CD4-positive, alpha-beta T cell treated with Interleukin-1 beta for 1 hour (primary cell): Measurements from ENCODE around the gene LBX1.

Experiments used
- DNase-seq, 2 donors: peaks; one replicate each; pipeline ENCODE4 v3.0.0-alpha.2; 2020 to 2022

Gene LBX1, protein sequence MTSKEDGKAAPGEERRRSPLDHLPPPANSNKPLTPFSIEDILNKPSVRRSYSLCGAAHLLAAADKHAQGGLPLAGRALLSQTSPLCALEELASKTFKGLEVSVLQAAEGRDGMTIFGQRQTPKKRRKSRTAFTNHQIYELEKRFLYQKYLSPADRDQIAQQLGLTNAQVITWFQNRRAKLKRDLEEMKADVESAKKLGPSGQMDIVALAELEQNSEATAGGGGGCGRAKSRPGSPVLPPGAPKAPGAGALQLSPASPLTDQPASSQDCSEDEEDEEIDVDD

DNA sequence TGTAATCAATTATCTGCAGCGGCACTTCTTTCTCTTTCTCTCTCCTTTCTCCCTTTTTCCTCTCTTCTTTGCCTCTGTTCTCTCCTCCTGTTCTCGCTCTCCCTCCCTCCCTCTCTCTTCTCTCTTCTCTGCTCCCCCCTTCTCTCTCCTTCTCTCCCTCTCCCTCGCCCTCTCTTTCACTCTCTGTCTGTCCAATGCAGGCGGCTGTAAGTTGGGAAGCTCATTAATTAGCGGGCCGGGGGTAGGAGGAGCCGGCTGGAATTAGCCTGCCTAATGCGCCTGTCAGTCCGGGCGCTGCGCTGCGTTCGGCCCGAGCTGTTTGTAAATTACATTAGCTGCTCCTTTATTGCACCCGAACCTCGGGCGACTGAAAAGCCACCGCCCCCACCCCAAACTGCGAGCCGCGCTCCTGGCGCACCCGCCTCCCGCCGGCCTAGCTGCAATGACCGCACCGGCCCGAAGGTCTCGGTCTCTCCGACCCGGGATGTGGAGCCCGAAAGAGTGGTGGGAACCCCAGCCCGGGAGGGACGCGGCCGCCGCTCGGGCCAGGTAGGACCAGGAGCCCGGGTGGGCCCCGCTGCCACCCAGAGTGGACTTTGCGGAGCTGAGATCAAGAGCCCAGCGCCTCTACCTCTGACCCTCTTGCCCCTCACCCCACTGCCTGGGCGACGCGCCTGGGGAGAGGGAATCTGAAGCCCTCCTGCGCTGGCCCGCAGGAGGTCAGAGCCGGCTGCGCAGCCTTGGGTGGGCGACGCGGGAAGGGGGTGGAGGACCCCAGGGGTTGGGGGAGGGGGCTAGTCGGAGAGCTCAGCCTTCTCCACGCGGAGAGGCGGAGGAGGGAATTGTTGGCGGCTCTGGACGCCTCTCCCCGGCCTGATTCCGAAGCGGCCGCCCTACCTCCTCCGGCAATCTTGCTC is at the start of gene LBX1:
LBX1 (minus strand) TSS at position 198 of the 917 bp plus-strand sequence. CDS start 648 bp downstream, outside the sequence.
- no peak for DNase-seq

DNA sequence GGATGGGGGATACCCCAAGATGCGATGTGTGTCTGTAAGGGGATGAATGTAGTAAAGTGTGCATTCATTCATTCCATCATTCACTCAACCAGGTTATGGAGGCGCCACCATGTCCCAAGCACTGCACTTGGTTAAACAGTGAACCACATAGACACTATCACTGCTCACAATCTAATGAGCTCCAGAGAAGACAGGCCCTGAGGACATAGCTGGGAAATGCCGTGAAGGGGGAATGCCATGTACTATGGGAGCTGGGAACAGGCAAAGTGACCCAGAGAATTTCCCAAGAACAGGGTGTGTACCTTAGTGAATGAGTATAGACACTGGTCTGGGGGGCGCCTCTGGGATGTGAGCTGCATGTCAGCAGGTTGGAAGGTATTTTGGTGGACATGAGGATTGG is 44.5 kb upstream of the LBX1 start:
- no peak for DNase-seq

DNA sequence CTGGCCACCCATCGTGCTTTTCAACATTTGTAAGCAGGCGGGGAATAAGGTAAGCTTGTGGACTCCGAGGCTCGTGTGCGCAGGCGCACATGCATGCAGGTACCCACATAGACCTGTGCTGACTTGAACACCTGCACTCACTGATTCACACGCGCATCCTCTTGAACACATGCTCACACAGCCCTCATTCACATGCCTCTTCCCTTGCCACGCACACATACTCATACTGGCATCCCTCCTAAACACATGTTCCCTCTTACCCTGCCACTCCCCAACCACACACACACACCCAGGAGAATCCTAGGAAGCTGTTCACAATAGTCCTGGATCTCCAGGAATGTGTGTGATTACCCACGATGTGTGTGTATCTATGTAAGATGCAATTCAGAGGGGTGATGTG is 44.1 kb upstream of the LBX1 start:
- no peak for DNase-seq

DNA sequence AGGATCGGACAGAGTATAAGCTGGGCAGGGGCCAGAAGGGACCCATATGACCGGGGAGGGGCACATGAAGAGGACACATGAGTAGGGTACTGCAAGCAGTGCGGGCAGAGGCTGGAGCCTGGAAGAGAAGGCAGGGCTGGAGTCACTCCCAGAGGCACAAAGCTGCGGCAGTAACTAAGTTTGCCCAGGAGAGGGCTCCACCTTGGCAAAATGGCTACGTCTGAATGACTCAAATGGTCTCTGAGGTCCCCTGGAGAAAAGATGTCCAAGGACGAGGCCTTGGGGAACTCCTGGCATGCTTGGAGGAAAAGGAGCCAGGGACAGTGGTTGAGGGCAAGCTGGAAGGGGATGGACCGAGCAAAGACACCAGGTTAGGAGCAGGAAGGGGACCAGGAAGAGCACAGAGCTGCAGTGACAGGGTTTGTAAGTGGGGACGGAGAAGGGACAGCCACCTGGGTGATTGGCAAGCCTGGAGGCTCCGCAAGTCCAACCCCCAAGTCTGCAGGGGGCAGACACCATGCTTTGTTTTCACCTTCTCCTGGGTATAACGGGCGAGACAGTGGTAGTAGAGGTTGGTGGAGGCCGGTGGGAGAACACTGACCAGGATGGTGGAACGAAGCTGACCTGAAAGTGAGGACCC is 43.1 kb upstream of the LBX1 start:
- peak; percentile 46 to 56 for DNase-seq

DNA sequence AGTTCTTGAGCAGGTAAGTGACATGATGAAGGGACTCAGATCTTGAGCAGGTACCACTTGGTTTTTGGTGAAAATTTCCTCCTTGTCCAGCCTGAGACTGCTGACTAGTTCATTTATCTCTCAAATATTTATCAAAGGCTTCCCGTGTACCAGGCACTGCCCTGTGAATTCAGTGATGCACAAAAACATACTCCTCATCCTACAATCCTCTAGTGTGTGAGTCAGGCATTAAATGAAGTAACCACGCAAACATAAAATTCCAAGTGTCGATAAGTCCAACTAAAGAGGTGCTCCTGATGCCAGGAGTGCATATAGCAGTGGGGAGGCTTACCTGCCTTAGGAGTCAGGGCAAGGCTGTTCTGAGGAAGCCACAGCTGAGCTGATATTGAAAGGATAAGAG is 41.5 kb upstream of the LBX1 start:
- DNase-seq = no peak

DNA sequence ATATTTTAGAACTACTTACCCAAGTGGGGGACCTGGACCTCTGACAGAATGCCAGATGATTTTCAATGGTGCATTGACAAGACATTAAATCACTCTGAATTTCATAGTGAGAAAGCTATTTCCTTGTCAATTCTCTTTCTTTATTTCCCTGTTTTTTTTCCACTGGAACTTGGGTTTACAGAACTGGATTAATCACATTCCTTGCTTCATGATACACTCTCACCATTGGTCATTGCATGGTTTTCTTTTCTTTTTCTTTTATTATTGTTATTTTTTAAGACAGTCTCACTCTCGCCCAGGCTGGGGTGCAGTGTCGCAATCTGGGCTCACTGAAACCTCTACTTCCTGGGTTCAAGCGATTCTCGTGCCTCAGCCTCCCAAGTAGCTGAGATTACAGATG is 38.5 kb upstream of the LBX1 start:
- DNase-seq = no peak

DNA sequence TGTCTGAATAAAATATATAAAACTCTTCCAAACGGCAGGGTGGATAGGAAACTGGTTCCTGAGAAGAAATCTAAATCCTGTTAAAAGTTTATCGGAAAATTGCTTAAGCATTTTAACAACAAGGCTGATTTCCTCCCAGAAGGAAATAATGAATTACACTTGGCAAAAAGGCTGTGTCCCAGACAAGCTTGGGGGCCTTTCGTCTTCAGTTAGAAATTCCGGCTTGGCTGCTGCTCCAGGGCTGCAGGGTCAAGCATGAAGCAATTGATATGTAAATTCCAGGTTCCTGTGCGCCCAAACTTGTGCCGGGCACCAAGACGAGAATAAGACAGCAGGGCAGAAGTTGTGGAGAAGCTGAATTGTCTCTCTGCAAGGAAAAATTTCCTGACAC is 38.0 kb upstream of the LBX1 start:
- no peak for DNase-seq

DNA sequence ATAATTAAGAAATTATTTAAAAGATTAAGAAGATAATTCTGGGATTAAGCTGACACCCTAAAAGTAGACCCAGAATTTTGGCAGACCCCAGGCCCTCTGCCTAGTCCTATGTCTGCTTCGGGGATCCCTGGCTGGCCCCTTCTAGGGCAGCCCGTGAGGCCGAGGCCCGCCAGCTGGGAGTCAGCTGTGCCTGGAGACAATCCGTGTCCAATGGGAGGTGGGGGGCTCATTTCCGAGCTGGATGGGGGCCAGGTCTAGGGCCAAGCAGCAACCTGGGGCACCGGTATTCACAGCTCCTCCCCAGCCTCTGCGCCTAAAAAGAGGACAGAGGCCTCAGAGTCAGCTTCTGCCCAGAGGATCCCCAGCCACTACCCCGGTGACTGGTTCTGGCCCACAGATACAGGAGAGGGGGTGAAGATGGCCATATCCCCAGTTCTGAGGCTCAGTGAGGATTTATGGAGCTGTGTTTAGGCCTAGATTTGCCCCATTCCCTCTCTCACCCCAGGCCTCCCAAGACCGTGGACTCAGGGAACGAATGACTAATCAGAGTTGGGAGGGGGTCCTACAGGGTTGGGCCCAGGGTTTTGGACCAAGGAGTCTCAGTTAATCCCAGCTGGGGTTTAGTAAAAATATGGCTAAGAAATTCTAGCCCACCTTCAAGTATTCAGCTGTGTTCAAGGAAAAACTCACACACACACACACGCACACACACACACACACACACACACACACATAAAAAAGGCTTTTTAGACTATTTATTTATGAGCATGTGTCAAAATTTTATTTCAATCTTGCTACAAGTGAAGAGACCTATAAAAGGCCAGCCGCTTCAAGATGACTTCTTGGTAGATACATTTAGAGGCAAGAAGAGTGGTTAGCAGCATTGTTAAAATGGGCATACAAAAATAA is 37.4 kb upstream of the LBX1 start:
- DNase-seq = no peak

DNA sequence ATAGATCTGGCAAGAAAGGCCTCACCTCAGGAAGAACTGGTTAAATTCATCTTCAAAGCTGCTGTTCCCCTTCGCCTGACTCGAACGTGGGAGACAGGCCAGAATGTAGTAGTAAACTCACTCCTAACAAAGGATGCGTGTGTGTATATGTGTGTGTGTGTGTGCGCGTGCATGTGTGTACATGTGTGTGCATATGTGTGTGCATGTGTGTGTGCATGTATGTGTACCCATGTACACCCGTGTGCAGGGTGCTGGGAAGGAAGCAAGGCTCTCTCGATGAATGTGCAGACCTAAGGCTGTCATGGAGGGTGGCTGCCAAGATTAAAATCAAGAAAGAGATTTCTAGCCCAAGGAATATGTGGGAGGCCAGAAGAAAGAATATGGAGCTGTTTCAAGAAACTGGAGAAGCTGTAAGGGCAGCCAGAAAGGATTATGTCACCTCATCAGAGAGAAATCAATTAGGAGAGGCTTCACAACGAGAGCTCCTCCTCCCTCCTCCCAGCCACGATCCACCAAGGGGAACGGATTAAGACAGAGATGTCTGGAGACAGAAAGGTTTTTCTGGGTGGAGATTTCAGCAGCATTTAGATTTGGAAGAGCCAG is 34.0 kb upstream of the LBX1 start:
- no peak for DNase-seq

DNA sequence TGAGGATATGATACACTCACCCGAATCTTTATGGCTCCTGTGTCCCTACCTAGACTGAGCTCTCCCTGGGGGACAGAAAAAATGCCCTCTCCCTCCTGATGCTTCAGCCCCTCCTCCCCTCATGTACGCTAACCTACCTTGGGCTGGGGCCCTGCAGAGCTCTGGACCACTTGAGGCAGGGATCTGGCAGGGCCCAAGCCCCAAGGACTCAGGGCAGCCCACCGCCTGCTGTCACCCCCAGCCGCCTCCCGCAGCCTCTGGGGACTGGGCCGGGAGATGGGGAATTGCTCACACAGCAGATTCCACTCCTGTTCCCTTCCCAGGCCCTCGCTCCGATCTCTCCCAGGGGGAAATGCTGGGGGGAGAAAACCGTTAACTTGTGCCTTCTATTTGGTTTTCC is 32.9 kb upstream of the LBX1 start:
- DNase-seq = no peak

DNA sequence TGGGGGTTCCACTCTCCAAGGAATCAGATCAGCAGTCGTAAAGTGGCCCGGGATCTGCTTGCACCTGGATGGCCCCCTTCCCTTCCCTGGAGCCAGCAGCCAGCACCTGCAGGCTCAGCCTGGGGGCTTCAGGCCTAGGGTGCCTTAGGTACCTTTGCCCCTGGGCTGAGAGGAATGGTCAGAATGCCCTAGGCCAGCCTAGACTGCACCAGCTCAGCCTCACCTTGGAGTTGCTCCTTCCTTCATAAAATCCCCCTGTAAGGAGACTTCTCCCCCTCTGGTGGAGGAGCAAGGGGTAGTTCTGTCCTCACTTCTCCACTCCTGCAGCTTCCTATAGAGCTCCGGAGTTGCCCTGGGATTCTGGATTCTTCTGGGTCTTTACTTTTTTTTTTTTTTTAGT is 32.4 kb upstream of the LBX1 start:
- DNase-seq = no peak

DNA sequence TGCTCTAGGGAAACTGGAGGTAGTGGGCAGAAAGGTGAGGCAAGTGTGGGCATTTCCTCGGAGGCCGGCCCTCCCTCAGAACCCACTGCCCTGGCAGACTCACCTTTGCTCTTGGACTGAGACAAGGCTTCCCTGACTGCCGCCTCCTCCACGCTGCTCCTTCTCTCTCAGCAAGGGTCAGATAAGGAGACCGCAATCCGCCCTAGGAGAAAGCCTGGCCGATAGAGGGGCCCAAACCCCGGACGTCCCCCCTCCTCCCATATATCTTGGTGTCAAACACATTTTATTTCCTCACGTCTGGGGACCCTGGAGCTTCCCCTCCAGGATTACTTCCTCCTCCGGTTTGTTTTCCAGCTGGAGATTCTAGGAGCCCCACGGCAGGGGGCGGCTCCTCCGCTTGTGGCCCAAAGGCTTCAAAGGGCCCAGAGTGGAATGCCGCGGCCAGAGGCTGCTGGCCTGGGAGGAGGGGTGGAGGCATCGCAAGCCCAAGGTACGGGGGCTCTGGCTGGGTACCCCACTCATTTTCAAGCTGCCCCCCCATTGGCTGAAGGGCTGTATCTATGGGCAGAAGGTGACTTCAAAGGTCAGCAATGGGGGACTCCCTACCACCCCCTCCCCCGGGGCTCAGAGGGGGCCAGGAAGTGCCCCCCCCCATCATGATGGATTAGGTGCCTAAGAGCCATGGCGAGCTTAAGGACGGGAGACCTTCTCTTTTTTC is 31.7 kb upstream of the LBX1 start:
- no peak for DNase-seq

DNA sequence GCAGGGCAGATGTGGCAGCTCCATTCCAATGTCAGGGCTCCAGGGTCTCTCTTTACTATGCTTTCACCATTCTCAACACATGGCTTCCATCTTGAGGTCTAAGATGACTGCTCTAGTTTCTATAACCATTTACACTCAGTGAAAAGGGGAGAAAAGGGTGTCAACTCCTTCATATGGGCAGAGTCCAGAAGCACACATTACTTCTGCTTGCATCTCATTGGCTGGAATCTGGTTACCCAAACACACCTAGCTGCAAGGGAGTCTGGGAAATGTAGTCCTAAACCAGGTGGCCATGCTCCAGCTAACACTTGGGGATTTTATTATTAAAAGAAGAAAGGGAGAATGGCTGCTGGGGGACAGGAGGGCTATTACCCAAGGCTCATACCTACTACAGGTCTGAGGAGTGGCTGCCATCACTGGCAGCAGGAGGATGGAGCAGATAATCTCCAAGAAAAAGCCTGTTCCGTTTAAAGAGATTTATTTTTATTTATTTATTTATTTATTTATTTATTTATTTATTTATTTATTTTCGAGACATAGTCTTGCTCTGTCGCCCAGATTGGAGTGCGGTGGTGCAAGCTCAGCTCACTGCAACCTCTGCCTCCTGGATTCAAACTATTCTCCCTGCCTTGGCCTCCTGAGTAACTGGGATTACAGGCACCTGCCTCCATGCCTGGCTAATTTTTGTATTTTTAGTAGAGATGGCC is 29.1 kb upstream of the LBX1 start:
- DNase-seq = no peak

DNA sequence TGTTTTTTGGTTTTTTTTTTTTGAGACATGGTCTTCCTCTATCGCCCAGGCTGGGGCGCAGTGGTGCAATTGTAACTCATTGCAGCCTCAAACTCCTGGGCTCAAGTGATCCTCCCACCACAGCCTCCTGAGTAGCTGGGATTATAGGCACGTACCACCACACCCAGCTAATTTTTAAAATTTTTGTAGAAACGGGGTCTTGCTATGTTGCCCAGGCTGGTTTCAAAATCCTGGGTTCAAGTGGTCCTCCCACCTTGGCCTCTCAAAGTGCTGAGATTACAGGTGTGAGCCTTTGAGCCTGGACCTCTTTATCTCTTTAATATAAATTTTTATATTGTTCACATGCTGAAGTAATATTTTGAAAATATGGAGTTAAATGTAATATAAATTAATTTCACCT is 28.2 kb upstream of the LBX1 start:
- no peak for DNase-seq

DNA sequence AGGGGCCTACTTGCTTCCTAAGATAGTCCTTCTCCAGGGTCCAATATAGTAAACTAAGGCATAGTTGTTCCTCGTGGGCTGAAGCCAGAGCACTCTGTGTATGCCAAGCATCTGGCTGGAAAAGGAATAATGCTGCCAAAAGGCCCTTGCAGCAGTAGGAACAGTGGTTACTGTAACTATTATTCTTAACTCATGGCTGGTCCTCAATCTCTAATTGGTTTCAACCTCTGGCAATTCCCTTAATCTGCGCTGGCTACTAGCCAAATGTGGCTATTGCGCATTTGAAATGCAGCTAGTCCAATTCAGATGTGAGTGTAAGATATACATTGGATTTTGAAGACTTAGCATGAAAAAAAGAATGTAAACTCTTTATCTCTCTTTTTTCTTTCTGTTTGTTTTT is 27.8 kb upstream of the LBX1 start:
- DNase-seq = no peak

DNA sequence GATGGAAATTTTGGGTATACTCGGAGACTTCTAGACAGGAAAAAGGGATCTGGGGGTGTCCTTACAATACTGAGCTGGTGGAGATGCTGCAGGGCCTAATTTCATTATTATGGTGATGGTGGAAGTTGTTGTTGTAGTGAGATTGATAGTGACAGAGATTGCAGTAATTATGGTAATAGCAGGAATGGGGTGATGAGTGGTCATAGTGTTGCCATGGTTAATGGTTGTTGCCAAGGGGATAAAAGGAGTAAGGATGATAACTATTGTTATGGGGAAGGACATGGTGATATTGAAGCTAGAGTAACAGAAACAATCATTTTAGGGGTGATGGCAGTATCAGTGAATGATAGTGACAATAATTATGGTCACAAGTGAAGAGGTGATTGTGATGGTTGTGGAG is 27.1 kb upstream of the LBX1 start:
- DNase-seq = no peak

DNA sequence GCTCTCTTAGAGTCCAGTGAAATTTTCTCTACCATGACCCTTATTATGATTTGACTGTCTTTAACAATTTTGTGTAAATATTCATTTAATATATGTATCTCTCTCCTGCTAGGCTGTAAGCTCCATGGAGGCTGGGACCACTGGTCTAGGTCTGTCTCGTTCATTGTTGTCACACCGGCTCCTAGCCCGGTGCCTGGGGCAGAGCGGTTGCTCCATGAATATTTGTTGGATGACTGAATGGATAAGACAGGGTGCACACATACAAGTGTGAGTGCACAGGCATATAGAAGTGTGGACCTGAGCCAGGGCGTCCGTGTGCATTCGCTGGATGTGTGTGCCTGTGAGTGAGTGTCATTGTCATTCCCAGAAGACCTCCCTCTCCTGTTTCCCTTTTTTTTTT is 20.9 kb upstream of the LBX1 start:
- no peak for DNase-seq

DNA sequence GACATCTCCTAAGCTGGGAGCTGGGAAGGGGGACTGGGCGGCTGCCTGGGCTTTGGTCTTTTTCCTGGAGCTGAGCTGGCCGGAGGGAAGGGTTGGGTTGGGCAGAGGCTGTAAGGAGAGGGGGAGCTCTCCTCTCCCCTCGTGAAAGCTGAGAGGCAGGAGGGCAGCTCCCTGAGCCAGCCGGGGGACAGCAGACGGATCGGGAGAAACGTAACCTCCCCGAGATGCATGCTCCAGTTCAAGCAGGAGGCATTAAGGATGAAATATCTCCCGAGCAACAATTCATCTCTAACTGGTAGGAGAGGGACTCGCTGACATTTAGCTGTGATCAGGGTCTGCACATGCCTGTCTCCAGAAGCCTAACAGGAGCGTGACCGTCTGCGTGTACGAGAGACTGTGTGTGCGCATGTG is 19.9 kb upstream of the LBX1 start:
- no peak for DNase-seq

DNA sequence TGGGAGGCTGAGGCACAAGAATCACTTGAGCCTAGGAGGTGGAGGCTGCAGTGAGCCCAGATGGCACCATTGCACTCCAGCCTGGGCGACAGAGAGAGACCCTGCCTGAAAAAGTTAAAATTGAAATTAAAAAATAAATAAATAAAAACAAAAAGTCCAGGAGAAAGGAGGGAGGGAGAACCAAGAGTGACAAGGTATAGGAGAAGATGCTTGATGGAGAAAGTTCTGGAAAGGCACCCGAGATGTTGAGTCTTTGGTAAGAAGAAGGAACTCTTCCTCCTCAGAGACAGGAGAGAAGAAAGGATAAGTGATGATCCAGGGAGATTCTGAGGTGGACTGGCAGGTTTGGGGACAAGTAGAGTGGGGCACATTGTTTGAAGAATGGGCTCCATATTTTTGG is 17.4 kb upstream of the LBX1 start:
- no peak for DNase-seq

DNA sequence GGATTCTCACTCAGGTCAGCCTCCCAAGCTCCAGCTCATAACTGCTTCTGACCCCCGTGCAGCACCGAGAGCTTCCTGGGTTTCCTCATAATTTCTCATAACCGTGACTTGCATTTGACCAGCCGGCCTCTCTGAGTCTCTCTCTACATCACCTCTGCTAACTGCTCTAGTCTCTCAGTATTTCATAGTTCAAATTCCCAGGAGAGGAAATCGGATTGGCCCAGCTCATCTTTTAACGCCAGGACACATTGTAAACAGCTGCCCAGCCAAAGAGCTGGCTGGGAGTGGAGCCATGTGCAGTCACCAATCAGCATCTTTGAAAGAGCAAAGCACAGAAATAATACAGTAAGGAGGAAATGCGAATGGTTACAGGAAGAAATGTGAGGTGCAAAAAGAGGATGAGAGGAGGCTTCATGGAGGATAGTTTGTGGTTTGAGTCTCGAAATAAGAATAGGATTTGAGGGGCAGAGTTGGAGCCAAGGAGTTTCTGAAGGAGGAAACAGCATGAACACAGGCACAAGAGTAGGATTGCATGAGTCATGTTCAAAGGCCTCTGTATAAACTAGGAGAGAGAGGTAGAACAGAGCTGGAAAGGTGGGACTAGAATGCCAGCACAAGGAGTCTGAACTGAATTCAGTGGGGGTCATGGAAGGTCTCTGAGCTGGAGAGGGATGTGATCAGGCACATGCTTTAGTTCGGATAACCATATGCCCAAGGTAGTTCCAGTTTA is 15.2 kb upstream of the LBX1 start:
- DNase-seq = no peak
